CD4-positive, alpha-beta T cell treated with Interleukin-17A for 4 hours (primary cell): ENCODE data around the gene ISCU.
"Not testable (repeated sequence)": the region's sequence is repeated elsewhere in the genome, so short reads cannot be mapped to it uniquely, and the experiment has no call there.

Source experiments
- DNase-seq: peaks from one replicate; pipeline ENCODE4 v3.0.0-alpha.2; 2020; ENCODE audit warnings: mixed read lengths

Gene ISCU

GRCh38 chr12:108547686-108548085 is 14.7 kb upstream of the ISCU start:
- no peak for DNase-seq

- no peak for DNase-seq
Measured at GRCh38 chr12:108548954-108549521, 13.4 kb upstream of the ISCU start.

GRCh38 chr12:108551535-108551934 is 10.9 kb upstream of the ISCU start:
- DNase-seq: no peak

- DNase-seq: no peak
Measured at GRCh38 chr12:108553799-108554198, 8.6 kb upstream of the ISCU start.

- DNase-seq: not testable (repeated sequence)
Measured at GRCh38 chr12:108555383-108555782, 7.0 kb upstream of the ISCU start.

GRCh38 chr12:108559007-108559655 is 3.3 kb upstream of the ISCU start:
- DNase-seq: no peak

GRCh38 chr12:108559748-108560147 is 2.6 kb upstream of the ISCU start:
- no peak for DNase-seq

GRCh38 chr12:108560321-108560721 is 2.1 kb upstream of the ISCU start:
- DNase-seq: no peak

- DNase-seq: peak; percentile 82
Measured at GRCh38 chr12:108560752-108561719, 1.4 kb upstream of the ISCU start, which contains the start of gene SART3. SART3 (minus strand) TSS chr12:108561173; CDS start chr12:108561154, 19 bp downstream.

GRCh38 chr12:108561852-108562347 is 496 bp upstream of the ISCU start:
- peak; percentile 13 for DNase-seq

GRCh38 chr12:108563136-108563803 is 874 bp downstream of the ISCU start:
- peak; percentile 89 for DNase-seq

- no peak for DNase-seq
Measured at GRCh38 chr12:108563804-108564151, 1.4 kb downstream of the ISCU start.

GRCh38 chr12:108564724-108565123 is 2.3 kb downstream of the ISCU start:
- no peak for DNase-seq

- DNase-seq: no peak
Measured at GRCh38 chr12:108565146-108565545, 2.8 kb downstream of the ISCU start.

GRCh38 chr12:108565976-108566375 is 3.6 kb downstream of the ISCU start:
- DNase-seq: peak; percentile 83

- no peak for DNase-seq
Measured at GRCh38 chr12:108566452-108566851, 4.1 kb downstream of the ISCU start.

- no peak for DNase-seq
Measured at GRCh38 chr12:108567406-108568337, 5.3 kb downstream of the ISCU start.

GRCh38 chr12:108568338-108569154 is 6.2 kb downstream of the ISCU start:
- DNase-seq: peak; percentile 76

GRCh38 chr12:108570743-108571608 is 8.6 kb downstream of the ISCU start:
- no peak for DNase-seq
